GM18517 (cell line): ENCODE data around the gene DHRS12.
A peak's percentile ranks its signal among the peaks of the same experiment; 100 is the strongest.

Experiments
- ATAC-seq: cut with Tn5 transposase; IDR thresholded peaks from one replicate; pipeline ENCODE4 v1.9.1; 2021; ENCODE audit warnings: mild to moderate bottlenecking, moderate library complexity; ENCODE audit not compliant: unreplicated experiment

The DHRS12 gene

DNA sequence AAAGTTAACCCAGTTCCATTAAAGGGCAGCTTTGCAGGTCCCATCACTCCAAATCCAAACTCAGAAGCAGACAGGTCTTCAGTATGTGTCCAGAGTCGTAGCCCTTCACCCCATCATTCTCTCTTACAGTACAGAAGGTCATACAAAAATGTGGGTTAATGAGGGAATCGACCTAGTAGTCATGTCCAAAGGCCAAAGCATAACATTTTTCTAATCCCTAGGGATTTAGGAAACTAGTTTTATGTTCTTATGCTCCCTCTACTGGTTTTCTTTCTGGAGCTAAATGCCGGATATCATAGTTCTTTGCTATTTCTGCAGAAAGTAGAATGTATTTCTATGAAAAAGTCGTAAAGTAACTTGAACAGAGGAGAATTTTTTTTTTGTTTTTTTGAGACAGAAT, 72.2 kb downstream of the DHRS12 start:
- ATAC-seq, result no peak

DNA sequence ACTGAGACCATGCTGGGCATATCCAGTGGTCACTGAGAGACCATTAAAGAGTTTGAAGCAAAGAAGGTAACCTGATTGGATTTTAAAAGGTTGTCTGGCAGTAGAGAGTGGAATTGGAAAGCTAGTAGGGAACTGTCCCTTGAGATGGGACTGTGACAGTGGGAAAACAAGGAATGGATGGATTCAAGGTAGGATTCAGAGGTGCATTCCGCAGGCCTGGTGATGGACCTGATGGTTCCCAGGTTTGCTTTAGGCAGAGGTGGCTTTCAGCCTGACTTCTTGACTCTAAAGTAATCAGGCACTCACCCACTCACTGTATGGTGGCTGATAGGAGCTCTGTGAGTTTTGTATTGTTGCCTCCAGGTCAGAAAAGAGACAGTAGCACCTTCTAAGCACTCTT, 73.0 kb downstream of the DHRS12 start:
- no peak for ATAC-seq

DNA sequence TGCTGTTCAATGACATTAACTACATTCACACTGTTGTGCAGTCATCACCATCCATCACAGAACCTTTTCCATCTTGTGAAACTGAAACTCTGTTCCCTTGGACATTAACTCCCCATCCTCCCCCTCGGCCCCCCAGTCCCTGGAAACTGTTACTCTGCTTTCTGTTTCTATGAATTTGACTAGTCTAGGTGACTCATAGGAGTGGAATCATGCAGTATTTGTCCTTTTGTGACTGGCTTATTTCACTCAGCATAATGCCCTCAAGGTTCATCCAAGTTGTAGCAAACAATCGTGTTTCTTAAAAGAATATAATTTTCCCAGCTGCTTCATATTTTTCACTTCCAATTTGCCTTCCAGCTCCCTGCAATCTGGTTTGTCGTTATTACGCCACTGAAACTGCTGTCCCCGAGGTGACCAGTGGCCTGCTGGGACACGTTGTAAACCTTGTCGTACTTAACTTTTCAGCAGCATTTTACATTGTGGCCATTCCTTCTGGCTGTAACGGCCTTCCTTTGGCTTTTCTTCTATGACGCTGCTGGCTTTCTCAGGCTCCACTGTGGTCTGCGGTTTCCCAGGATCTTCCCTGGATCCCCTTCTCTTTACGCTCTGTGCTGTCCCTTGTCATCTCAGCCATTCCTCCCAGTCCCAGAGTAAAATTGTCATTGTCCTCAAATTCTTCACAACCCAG, 74.0 kb downstream of the DHRS12 start:
- no peak for ATAC-seq

DNA sequence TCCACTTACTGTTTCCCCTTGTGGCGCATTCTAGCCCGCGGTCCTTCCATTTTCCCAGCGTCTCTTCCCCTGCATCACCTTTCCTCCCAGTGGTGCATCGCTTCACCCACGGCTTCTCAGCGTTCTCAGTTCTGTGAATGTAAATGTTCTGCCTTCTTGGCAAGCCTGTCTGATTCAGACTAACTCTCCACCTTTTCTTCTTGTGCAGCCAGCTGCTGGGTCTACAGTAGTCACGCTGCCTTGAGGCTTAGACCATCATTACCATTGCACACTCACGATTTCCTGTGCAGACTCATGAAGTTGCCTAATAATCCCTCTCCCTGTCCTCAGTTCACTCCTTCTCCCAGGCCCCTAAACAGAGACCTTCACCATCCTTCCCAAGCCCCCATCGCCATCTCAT, 75.0 kb downstream of the DHRS12 start:
- no peak for ATAC-seq

DNA sequence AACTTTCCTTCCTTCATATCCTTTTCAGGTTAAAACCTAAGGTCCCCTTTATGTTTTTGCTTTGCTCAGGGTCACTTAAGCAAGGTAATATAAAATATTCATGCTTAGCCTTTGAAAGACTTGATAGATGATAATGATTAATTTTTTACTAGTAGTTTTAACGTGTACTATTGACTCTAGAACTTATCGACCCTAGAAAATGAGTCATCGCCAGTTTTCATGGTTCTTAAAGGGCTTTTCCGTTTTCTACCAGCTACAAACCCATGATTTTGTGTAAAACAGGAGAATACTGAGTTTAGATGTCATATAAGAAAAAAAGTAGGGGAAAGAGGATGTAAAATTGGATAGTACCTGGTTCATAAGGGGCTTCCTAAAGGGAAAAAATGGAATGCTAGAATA, 75.7 kb downstream of the DHRS12 start:
- ATAC-seq, result no peak

DNA sequence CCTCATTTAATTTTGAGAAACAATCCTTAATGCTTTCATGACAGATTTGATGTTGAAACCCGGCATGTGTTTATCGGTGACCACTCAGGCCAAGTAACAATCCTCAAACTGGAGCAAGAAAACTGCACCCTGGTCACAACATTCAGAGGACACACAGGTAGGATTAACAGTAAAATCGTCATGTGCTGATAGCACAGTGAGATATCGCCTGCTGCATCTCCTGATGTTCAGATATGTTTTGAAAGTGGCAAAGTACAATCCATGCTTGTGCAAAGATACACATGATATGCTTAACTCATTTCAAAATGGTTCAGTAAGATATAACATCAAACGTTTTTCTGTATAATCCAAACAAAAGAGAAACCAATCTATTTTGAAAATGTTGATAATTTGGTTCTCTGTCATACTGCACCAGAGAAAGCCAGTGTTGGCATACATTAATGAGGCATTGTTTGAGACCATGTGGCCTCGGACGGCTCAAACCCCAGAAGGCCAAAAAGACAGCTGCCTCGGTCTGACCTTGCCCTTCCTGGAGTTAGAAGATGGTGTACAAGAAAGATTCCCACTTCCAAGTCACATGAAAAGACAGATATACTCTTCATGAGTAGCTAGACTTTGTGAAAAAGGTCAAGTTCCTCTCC, 76.2 kb downstream of the DHRS12 start:
- no peak for ATAC-seq

DNA sequence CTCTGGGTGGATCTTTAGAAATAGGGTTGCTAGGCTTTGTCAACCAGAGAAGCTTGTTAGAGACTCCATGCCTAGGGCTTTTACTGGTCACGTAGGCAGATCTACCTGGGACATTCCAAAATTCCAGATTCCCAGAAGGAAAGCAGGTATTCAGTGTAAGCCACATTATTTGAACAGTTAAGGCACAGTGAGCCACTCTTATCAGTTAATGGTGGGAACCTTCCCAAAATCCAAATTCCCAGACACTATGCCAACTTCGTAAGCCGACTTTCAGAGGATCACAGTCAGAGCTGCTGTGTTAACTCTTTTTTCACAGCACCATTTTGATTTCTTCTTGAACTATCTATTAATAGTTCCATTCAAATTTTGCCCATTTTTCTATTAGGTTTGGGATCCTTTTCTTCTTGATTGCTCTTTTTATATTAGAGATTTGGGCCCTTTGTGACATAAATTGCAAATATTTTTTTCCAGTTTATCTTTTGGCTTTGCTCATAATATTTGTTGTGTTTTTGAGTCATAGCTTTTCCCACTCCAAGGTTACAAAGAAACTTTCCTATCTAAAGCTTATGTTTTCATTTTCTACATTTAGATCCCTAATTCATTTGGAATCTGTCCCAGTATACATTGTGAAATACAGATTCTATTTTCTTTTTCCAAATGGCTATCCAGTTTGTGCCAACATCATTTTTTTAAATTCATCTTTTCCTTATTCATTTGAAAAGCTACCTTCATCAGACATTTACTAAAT, 77.3 kb downstream of the DHRS12 start:
- ATAC-seq, result no peak

DNA sequence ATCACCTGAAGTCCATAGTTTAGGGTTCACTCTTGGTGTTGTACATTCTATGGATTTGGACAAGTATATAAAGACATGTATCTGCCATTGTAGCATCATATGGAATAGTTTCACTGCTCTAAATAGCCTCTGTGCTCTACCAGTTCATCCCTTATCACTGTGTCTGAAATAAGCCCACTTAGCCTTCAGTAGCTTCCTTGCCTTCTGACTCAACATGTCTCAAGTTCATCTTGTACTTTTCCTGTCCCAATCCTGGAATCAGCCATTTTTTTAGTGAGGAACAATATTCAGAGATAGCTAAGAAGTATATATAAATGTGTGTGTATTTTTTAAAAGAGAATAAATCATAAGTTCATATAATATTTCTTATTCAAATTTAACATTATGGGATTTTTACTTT, 79.2 kb downstream of the DHRS12 start:
- ATAC-seq, result no peak

DNA sequence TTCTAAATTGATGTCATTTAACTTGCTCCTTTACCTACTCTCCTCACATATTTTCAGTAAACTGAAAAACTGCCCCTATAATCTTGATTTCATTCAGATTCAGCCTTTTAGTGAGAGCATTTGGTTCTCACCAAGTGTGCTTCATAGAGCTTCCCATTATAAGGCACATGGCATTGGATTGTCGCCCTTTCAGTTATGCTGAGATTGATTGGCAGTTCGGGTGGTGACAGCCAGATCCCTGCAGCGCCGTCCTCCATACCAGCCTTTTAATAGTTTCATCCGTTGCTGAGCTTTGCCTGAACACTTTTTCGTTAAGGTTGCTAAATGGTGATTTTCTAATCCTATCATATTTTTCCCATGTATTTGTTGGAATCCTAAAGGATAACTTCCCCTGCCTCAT, 80.4 kb downstream of the DHRS12 start:
- ATAC-seq, result no peak

DNA sequence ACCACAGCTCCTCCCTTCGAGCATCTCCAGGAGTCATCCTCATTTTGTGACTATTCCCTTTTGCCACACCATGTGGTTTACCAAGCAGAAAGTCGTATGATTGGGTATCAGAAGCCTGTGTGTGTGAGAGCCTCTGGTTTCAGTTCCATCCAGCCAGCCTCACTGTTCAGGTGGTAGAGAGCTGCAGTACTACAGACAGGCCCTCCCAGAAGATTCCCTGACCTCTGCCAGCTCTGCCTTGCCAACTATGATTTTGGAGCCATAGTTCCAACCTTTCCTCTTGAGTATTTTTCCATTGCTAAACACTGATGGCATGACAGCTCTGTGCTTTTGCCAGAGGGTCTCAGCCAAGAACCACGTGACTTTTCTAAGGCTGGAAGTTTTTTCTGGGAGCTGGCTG, 82.5 kb downstream of the DHRS12 start:
- ATAC-seq, result peak; percentile 88

DNA sequence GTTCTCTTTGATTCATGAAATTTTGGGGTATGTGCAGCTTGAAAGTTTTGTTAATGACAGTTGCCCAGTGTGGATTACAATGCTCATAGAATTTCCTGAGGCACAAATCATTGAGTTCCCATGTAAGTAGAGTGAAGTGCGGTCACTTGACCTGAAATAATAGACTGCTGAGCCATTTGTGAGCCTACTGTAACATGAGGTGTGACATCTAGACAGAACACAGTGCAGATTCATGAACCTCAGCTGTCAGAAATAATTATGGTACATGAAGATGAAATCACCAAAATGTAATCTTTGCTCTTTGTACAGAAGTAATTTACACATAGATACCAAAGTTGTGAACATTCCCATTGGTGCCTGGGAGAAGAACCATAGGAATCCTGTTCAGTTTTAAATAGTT, 84.6 kb downstream of the DHRS12 start:
- no peak for ATAC-seq
